CD14-positive monocyte (primary cell): ENCODE data around the gene PNMA8A. TPM values are rescaled to one million over a fixed set of nuclear protein-coding genes. Genes with fewer than 3 reads are reported as not detected.

Source experiments
- DNase-seq, 3 donors: peaks; one replicate each; pipeline ENCODE4 v3.0.0-alpha.2; 2011 to 2022
- H2AFZ ChIP-seq: 2 replicates; pipeline ENCODE4 v1.6.0; 2012; ENCODE audit warnings: mild to moderate bottlenecking, low read depth, low read length, inconsistent platforms; ENCODE audit not compliant: insufficient read depth, poor library complexity, severe bottlenecking
- H3K27ac ChIP-seq, 2 donors: 1 replicate in 1 of 2; 2 replicates in 1 of 2; pipeline ENCODE4 v1.5.1; 2012 to 2013; ENCODE audit warnings: low read length in 2 of 2, control low read depth in 1 of 2, inconsistent platforms in 1 of 2, low read depth in 1 of 2, mild to moderate bottlenecking in 1 of 2
- H3K27me3 ChIP-seq, 2 donors: one replicate each; pipeline versions ENCODE4 v1.6.0 to v1.6.1; 2011 to 2013; ENCODE audit warnings: low read length in 2 of 2; ENCODE audit not compliant: control insufficient read depth in 2 of 2, insufficient read depth in 2 of 2
- H3K36me3 ChIP-seq, 2 donors: replicated peaks in 1 of 2; 1 replicate in 1 of 2; 2 replicates in 1 of 2; pipeline versions ENCODE4 v1.5.1 to v1.6.1; 2012 to 2013; ENCODE audit warnings: low read length in 2 of 2, control low read depth in 1 of 2, inconsistent platforms in 1 of 2, mild to moderate bottlenecking in 1 of 2; ENCODE audit not compliant: insufficient read depth in 2 of 2, control insufficient read depth in 1 of 2
- H3K4me1 ChIP-seq, 2 donors: 1 replicate in 1 of 2; 2 replicates in 1 of 2; pipeline versions ENCODE4 v1.5.1 to v1.6.1; 2012 to 2013; ENCODE audit warnings: low read length in 2 of 2, control low read depth in 1 of 2, inconsistent platforms in 1 of 2, mild to moderate bottlenecking in 1 of 2, moderate library complexity in 1 of 2; ENCODE audit not compliant: insufficient read depth in 2 of 2, control insufficient read depth in 1 of 2
- H3K4me2 ChIP-seq: replicated peaks from 2 replicates; pipeline ENCODE3; 2012; ENCODE audit warnings: low read length, moderate library complexity, mild to moderate bottlenecking; ENCODE audit not compliant: poor library complexity, severe bottlenecking; ENCODE audit errors: extremely low read depth
- H3K4me3 ChIP-seq, 3 experiments: fragments of 200-600 bp in 1 of 3; sonication (generic) in 1 of 3; replicated peaks in 1 of 3; 1 replicate in 2 of 3; 2 replicates in 1 of 3; pipeline ENCODE4 v1.5.1; 2011 to 2013; ENCODE audit warnings: low read length in 3 of 3, mild to moderate bottlenecking in 3 of 3, control low read depth in 2 of 3, low read depth in 2 of 3, inconsistent platforms in 1 of 3, moderate library complexity in 1 of 3
- H3K79me2 ChIP-seq: 2 replicates; pipeline ENCODE4 v1.6.0; 2012; ENCODE audit warnings: mild to moderate bottlenecking, control low read depth, inconsistent platforms, low read length, moderate library complexity; ENCODE audit not compliant: insufficient read depth
- H3K9ac ChIP-seq: 2 replicates; pipeline ENCODE4 v1.6.0; 2017; ENCODE audit warnings: low read length, mild to moderate bottlenecking; ENCODE audit not compliant: insufficient read depth, poor library complexity, severe bottlenecking
- H3K9me3 ChIP-seq, 2 donors: replicated peaks in 1 of 2; 1 replicate in 1 of 2; 2 replicates in 1 of 2; pipeline versions ENCODE4 v1.5.1 to v1.6.1; 2012 to 2013; ENCODE audit warnings: low read length in 2 of 2, control low read depth in 1 of 2; ENCODE audit not compliant: control insufficient read depth in 1 of 2, insufficient read depth in 1 of 2
- H4K20me1 ChIP-seq: 2 replicates; pipeline ENCODE4 v1.6.0; 2012; ENCODE audit warnings: mild to moderate bottlenecking, low read length, control low read depth, moderate library complexity; ENCODE audit not compliant: insufficient read depth
- H3K27ac Mint-ChIP-seq, 7 donors: one replicate each; pipeline ENCODE4 v1.8.0; 2020; ENCODE audit warnings: mild to moderate bottlenecking in 7 of 7, mixed read lengths in 7 of 7, moderate library complexity in 6 of 7, inconsistent platforms in 2 of 7
- H3K27me3 Mint-ChIP-seq, 3 donors: one replicate each; pipeline ENCODE4 v1.8.0; 2021 to 2022; ENCODE audit warnings: low read depth in 3 of 3, mild to moderate bottlenecking in 3 of 3, mixed read lengths in 3 of 3, moderate library complexity in 3 of 3, inconsistent platforms in 1 of 3
- H3K36me3 Mint-ChIP-seq, 2 donors: one replicate each; pipeline ENCODE4 v1.8.0; 2020; ENCODE audit warnings: mixed read lengths in 2 of 2, inconsistent platforms in 1 of 2, mild to moderate bottlenecking in 1 of 2
- H3K4me1 Mint-ChIP-seq: one replicate; pipeline ENCODE4 v1.8.0; 2020; ENCODE audit warnings: mild to moderate bottlenecking, mixed read lengths
- H3K4me3 Mint-ChIP-seq, 2 donors: one replicate each; pipeline ENCODE4 v1.8.0; 2020; ENCODE audit warnings: mild to moderate bottlenecking in 2 of 2, mixed read lengths in 2 of 2, moderate library complexity in 1 of 2
- H3K9me3 Mint-ChIP-seq, 7 donors: one replicate each; pipeline ENCODE4 v1.8.0; 2020 to 2022; ENCODE audit warnings: mixed read lengths in 7 of 7, mild to moderate bottlenecking in 6 of 7, moderate library complexity in 6 of 7, inconsistent platforms in 2 of 7
- CTCF ChIP-seq: fragments of 200-600 bp; IDR thresholded peaks from one replicate; pipeline ENCODE4 v1.8.0; 2022; ENCODE audit warnings: antibody characterized with exemption, mild to moderate bottlenecking
- WGBS: methylation state at CpG from one replicate; pipeline ENCODE4 v1.1.5; 2013; ENCODE audit warnings: missing lambda C conversion rate; ENCODE audit not compliant: insufficient coverage; 5-methylcytosine and 5-hydroxymethylcytosine counted together
- intact Hi-C, 2 donors: fragments of 100-400 bp; cut with micrococcal nuclease; formaldehyde crosslinking; loops; one replicate each; pipeline versions ENCODE4 v1.15.0 to v1.15.1; 2023
- polyA plus RNA-seq, 3 donors: library from polyadenylated mRNA; depleted of rRNA in 1 of 3; unstranded in 2 of 3; stranded (reverse) in 1 of 3; fragments of 300-500 nt in 2 of 3; fragments of >200 nt in 1 of 3; fragmentation: Illumina TruSeq in 2 of 3; gene quantifications; 1 replicate in 2 of 3; 2 replicates in 1 of 3; pipeline ENCODE4 v1.2.3, GENCODE V29; 2012 to 2021

The PNMA8A gene
- polyA plus RNA-seq, 3 donors = not detected

GRCh38 chr19:46426506-46427162, 44.7 kb downstream of the PNMA8A start:
- WGBS = 10% methylated on average over 19 of the region's 32 CpGs
- DNase-seq = peak in 1 of 3 donors; percentile 18
- no peaks in the 10 kb centered on the region for H3K36me3 ChIP-seq
- no peaks in the 10 kb centered on the region for H3K79me2 ChIP-seq
- no peak for TF ChIP-seq CTCF
- H3K27me3 Mint-ChIP-seq = peaks cover 57 to 77% (median 57%) of the 10 kb centered on the region in 3 donors
- peaks cover 16 to 52% of the 10 kb centered on the region in 2 donors for H3K27me3 ChIP-seq
- H3K27ac Mint-ChIP-seq = no peak overlapping the region
- no peak overlapping the region for H3K27ac ChIP-seq
- peaks cover 14% of the 10 kb centered on the region for H3K4me1 Mint-ChIP-seq
- no peaks in the 10 kb centered on the region for H3K9me3 ChIP-seq
- H2AFZ ChIP-seq = peak overlapping the region; percentile 61
- intact Hi-C loops = no loop called here
- peak overlapping the region; percentile 31 for H3K4me2 ChIP-seq
- H4K20me1 ChIP-seq = no peaks in the 10 kb centered on the region
- H3K4me3 Mint-ChIP-seq = peak overlapping the region in 1 of 2 donors; percentile 81
- peaks cover 0 to 10% (median 5%) of the 10 kb centered on the region in 7 donors for H3K9me3 Mint-ChIP-seq
- peak overlapping the region in 1 of 3 experiments; percentile 46 for H3K4me3 ChIP-seq
- no peak overlapping the region for H3K9ac ChIP-seq
- H3K36me3 Mint-ChIP-seq = no peaks in the 10 kb centered on the region
- H3K4me1 ChIP-seq = peaks cover 12 to 17% of the 10 kb centered on the region in 2 donors

GRCh38 chr19:46426035-46426505, 45.3 kb downstream of the PNMA8A start:
- Histone ChIP-seq H4K20me1 (no peaks in the 10 kb centered on the region), H3K4me2 (peak overlapping the region; percentile 31), H3K4me3 (peak overlapping the region in 1 of 3 experiments; percentile 46), H2AFZ (peak overlapping the region; percentile 61), H3K9me3 (no peaks in the 10 kb centered on the region), H3K9ac (no peak overlapping the region), H3K79me2 (no peaks in the 10 kb centered on the region), H3K36me3 (no peaks in the 10 kb centered on the region), H3K4me1 (peaks cover 12 to 17% of the 10 kb centered on the region in 2 donors), H3K27ac (no peak overlapping the region), H3K27me3 (peaks cover 16 to 52% of the 10 kb centered on the region in 2 donors)
- Mint-ChIP-seq H3K4me3 (peak overlapping the region in 1 of 2 donors; percentile 81), H3K4me1 (peaks cover 14% of the 10 kb centered on the region), H3K27ac (no peak overlapping the region), H3K36me3 (no peaks in the 10 kb centered on the region), H3K9me3 (peaks cover 0 to 10% (median 3%) of the 10 kb centered on the region in 7 donors), H3K27me3 (peaks cover 57 to 74% (median 59%) of the 10 kb centered on the region in 3 donors)
- intact Hi-C loops = no loop called here
- no peak for TF ChIP-seq CTCF
- 12% methylated on average over 7 of the region's 10 CpGs for WGBS
- DNase-seq = no peak
